WTC11 (cell line): Measurements from ENCODE around the gene TCAP.

ENCODE experiments used
- CDX4 ChIP-seq: fragments of 250-450 bp; sonication (Bioruptor Pico); IDR thresholded peaks from 2 replicates; pipeline ENCODE4 v1.9.0; 2021; ENCODE audit warnings: moderate library complexity, mild to moderate bottlenecking, inconsistent platforms, borderline replicate concordance
- CTCF ChIP-seq: fragments of 200-600 bp; IDR thresholded peaks from 2 replicates; pipeline ENCODE4 v1.8.0; 2022; ENCODE audit warnings: antibody characterized with exemption
- ZBTB43 ChIP-seq: sonication (generic); formaldehyde crosslinking; IDR thresholded peaks from 2 replicates; pipeline ENCODE4 v1.8.1; 2023; ENCODE audit warnings: mild to moderate bottlenecking, missing genetic modification reagents

GRCh38 chr17:39615434-39615833 is 49.7 kb upstream of the TCAP start:
- TF ChIP-seq CTCF (no peak), CDX4 (CRISPR knock-in tag) (no peak), ZBTB43 (CRISPR knock-in tag) (no peak)
